H1 (cell line): ENCODE results near the gene NR3C2. TPM values are rescaled to one million over a fixed set of nuclear protein-coding genes. Genes with fewer than 3 reads are reported as not detected.

Experiments used
- CTCF ChIA-PET: fragments of 300-600 bp; sonication (Branson Sonifier 250); formaldehyde crosslinking; loops from one replicate; lab custom pipeline; 2021; ENCODE audit not compliant: partially characterized antibody; lab: Charles Lee
- POLR2A ChIA-PET: fragments of 300-600 bp; sonication (Branson Sonifier 250); formaldehyde crosslinking; loops from one replicate; lab custom pipeline; 2021; ENCODE audit warnings: inconsistent platforms; ENCODE audit not compliant: partially characterized antibody; lab: Charles Lee
- DNase-seq, 2 experiments: peaks; one replicate each; pipeline versions ENCODE4 v3.0.0 to v3.0.0-alpha.2; 2010 to 2022; ENCODE audit warnings: low spot score in 2 of 2, low read depth in 1 of 2, mixed read lengths in 1 of 2
- FAIRE-seq: peaks from 2 replicates; lab custom pipeline; 2011; peaks lifted over from hg19 to GRCh38; lab: Jason Lieb, UNC
- H2AFZ ChIP-seq: 2 replicates; pipeline ENCODE4 v1.8.1; 2012; ENCODE audit warnings: low read length, inconsistent platforms
- H2AK5ac ChIP-seq: 2 replicates; pipeline ENCODE4 v1.6.1; 2013; ENCODE audit warnings: low read depth, low read length
- H2BK120ac ChIP-seq: replicated peaks from 2 replicates; pipeline ENCODE3; 2013; ENCODE audit warnings: low read depth, low read length, inconsistent platforms
- H2BK12ac ChIP-seq: 2 replicates; pipeline ENCODE4 v1.6.1; 2013; ENCODE audit warnings: low read depth, low read length
- H2BK15ac ChIP-seq: 2 replicates; pipeline ENCODE4 v1.6.1; 2013; ENCODE audit warnings: low read length
- H2BK20ac ChIP-seq: 2 replicates; pipeline ENCODE4 v1.6.1; 2013; ENCODE audit warnings: low read length
- H2BK5ac ChIP-seq: 2 replicates; pipeline ENCODE4 v1.6.1; 2013; ENCODE audit warnings: low read depth, low read length
- H3K14ac ChIP-seq: 2 replicates; pipeline ENCODE4 v1.6.1; 2013; ENCODE audit warnings: inconsistent platforms; ENCODE audit not compliant: insufficient read length
- H3K18ac ChIP-seq: 2 replicates; pipeline ENCODE4 v1.6.1; 2013; ENCODE audit warnings: low read length; ENCODE audit errors: extremely low read depth
- H3K23ac ChIP-seq: 2 replicates; pipeline ENCODE4 v1.6.1; 2013; ENCODE audit warnings: inconsistent platforms; ENCODE audit not compliant: insufficient read length
- H3K23me2 ChIP-seq: 2 replicates; pipeline ENCODE4 v1.6.1; 2013; ENCODE audit warnings: low read depth, low read length
- H3K27ac ChIP-seq: 2 replicates; pipeline ENCODE4 v1.6.1; 2011; ENCODE audit warnings: low read depth, low read length, inconsistent platforms
- H3K27me3 ChIP-seq, 4 experiments: replicated peaks in 1 of 4; 1 replicate in 1 of 4; 2 replicates in 3 of 4; pipeline versions ENCODE4 v1.6.1 to v1.8.1; 2011 to 2013; ENCODE audit warnings: low read length in 3 of 4, mild to moderate bottlenecking in 3 of 4, inconsistent platforms in 2 of 4, mixed read lengths in 2 of 4, moderate library complexity in 1 of 4; ENCODE audit not compliant: control insufficient read depth in 3 of 4, insufficient read depth in 3 of 4; ENCODE audit errors: extremely low read depth in 1 of 4
- H3K36me3 ChIP-seq, 4 experiments: 2 replicates each; pipeline versions ENCODE4 v1.6.1 to v1.8.1; 2011 to 2013; ENCODE audit warnings: mild to moderate bottlenecking in 4 of 4, low read length in 3 of 4, moderate library complexity in 2 of 4, control low read depth in 1 of 4, inconsistent platforms in 1 of 4; ENCODE audit not compliant: insufficient read depth in 4 of 4, control insufficient read depth in 2 of 4
- H3K4ac ChIP-seq: replicated peaks from 2 replicates; pipeline ENCODE3; 2013; ENCODE audit warnings: low read length, low read depth, mixed read lengths, inconsistent platforms; ENCODE audit not compliant: insufficient read length
- H3K4me1 ChIP-seq, 4 experiments: replicated peaks in 1 of 4; 1 replicate in 1 of 4; 2 replicates in 3 of 4; pipeline versions ENCODE4 v1.6.1 to v1.8.1; 2011 to 2013; ENCODE audit warnings: low read length in 3 of 4, inconsistent platforms in 2 of 4, mixed read lengths in 1 of 4; ENCODE audit not compliant: insufficient read depth in 4 of 4, control insufficient read depth in 3 of 4
- H3K4me2 ChIP-seq, 2 experiments: 2 replicates each; pipeline versions ENCODE4 v1.6.1 to v1.8.1; 2011 to 2013; ENCODE audit warnings: low read depth in 2 of 2, low read length in 2 of 2, control low read depth in 1 of 2, inconsistent platforms in 1 of 2, mild to moderate bottlenecking in 1 of 2; ENCODE audit not compliant: insufficient read depth in 1 of 2
- H3K4me3 ChIP-seq, 4 experiments: fragments of 200-600, 300-600 bp in 1 of 4; sonication (generic), shearing (Covaris generic), sonication (Bioruptor Twin) in 1 of 4; 2 replicates each; pipeline versions ENCODE4 v1.5.1 to v1.8.1; 2011 to 2016; ENCODE audit warnings: low read length in 4 of 4, low read depth in 3 of 4, control low read depth in 2 of 4, inconsistent platforms in 2 of 4, mild to moderate bottlenecking in 2 of 4, mixed read lengths in 1 of 4, moderate library complexity in 1 of 4; ENCODE audit not compliant: insufficient read depth in 2 of 4; ENCODE audit errors: extremely low read depth in 1 of 4
- H3K56ac ChIP-seq: replicated peaks from 2 replicates; pipeline ENCODE3; 2013; ENCODE audit warnings: low read depth, mild to moderate bottlenecking, mixed read lengths, low read length, inconsistent platforms; ENCODE audit not compliant: insufficient read length
- H3K79me1 ChIP-seq: 2 replicates; pipeline ENCODE4 v1.6.1; 2013; ENCODE audit warnings: low read depth, low read length, control low read depth
- H3K79me2 ChIP-seq, 2 experiments: 2 replicates each; pipeline versions ENCODE4 v1.6.1 to v1.8.1; 2012 to 2013; ENCODE audit warnings: low read length in 2 of 2, mild to moderate bottlenecking in 2 of 2, inconsistent platforms in 1 of 2; ENCODE audit not compliant: insufficient read depth in 2 of 2, control insufficient read depth in 1 of 2
- H3K9ac ChIP-seq, 4 experiments: replicated peaks in 1 of 4; 1 replicate in 1 of 4; 2 replicates in 3 of 4; pipeline versions ENCODE4 v1.6.1 to v1.8.1; 2011 to 2013; ENCODE audit warnings: low read depth in 3 of 4, low read length in 3 of 4, control low read depth in 2 of 4, mild to moderate bottlenecking in 2 of 4, moderate library complexity in 2 of 4, inconsistent platforms in 1 of 4; ENCODE audit errors: extremely low read depth in 1 of 4
- H3K9me3 ChIP-seq, 2 experiments: 2 replicates each; pipeline versions ENCODE4 v1.6.1 to v1.8.1; 2012 to 2013; ENCODE audit warnings: mild to moderate bottlenecking in 2 of 2, moderate library complexity in 2 of 2, control low read depth in 1 of 2, inconsistent platforms in 1 of 2, low read depth in 1 of 2, low read length in 1 of 2, mixed read lengths in 1 of 2; ENCODE audit not compliant: insufficient read depth in 2 of 2
- H4K20me1 ChIP-seq, 2 experiments: replicated peaks in 1 of 2; 2 replicates each; pipeline versions ENCODE3 to v1.8.1; 2011 to 2013; ENCODE audit warnings: inconsistent platforms in 2 of 2, low read length in 2 of 2, mild to moderate bottlenecking in 1 of 2; ENCODE audit not compliant: insufficient read depth in 2 of 2, control insufficient read depth in 1 of 2
- H4K5ac ChIP-seq: 2 replicates; pipeline ENCODE4 v1.6.1; 2013; ENCODE audit warnings: low read length, low read depth, mixed read lengths, inconsistent platforms; ENCODE audit not compliant: insufficient read length
- H4K8ac ChIP-seq: 2 replicates; pipeline ENCODE4 v1.8.0; 2013; ENCODE audit warnings: mild to moderate bottlenecking, moderate library complexity, low read length, inconsistent platforms; ENCODE audit not compliant: insufficient read depth; ENCODE audit errors: extremely low read depth
- H4K91ac ChIP-seq: replicated peaks from 2 replicates; pipeline ENCODE3; 2013; ENCODE audit warnings: low read length, mixed read lengths, inconsistent platforms; ENCODE audit not compliant: insufficient read length
- BACH1 ChIP-seq: IDR thresholded peaks from 2 replicates; pipeline ENCODE4 v1.6.1; 2012; ENCODE audit warnings: low read length, improper control_type of control experiment
- CHD1 ChIP-seq: IDR thresholded peaks from 2 replicates; pipeline ENCODE4 v1.6.1; 2012; ENCODE audit warnings: low read depth, low read length, improper control_type of control experiment
- CREB1 ChIP-seq: IDR thresholded peaks from 2 replicates; pipeline ENCODE4 v1.6.1; 2012; ENCODE audit warnings: inconsistent platforms
- JUND ChIP-seq: IDR thresholded peaks from 2 replicates; pipeline ENCODE4 v1.6.1; 2011; ENCODE audit warnings: mild to moderate bottlenecking, improper control_type of control experiment, low read length
- KDM4A ChIP-seq: IDR thresholded peaks from one replicate; pipeline ENCODE4 v1.7.1; 2012; ENCODE audit warnings: low read depth, mild to moderate bottlenecking, moderate library complexity, low read length, inconsistent platforms; ENCODE audit not compliant: severe bottlenecking
- RNF2 ChIP-seq: fragments of 200-900, 300-1000 bp; sonication (generic); IDR thresholded peaks from 2 replicates; pipeline ENCODE4 v1.7.1; 2016; ENCODE audit warnings: borderline replicate concordance, low read depth, mild to moderate bottlenecking, antibody characterized with exemption, low read length; ENCODE audit not compliant: poor library complexity, severe bottlenecking; ENCODE audit errors: missing control alignments
- USF2 ChIP-seq: IDR thresholded peaks from 2 replicates; pipeline ENCODE4 v1.6.1; 2011; ENCODE audit warnings: low read length, improper control_type of control experiment
- WGBS, 2 experiments: shearing (Covaris generic) in 1 of 2; methylation state at CpG; one replicate each; pipeline versions ENCODE4 v1.1.6 to v1.1.7; 2013 to 2015; ENCODE audit warnings: low lambda C conversion rate in 2 of 2, mixed read lengths in 2 of 2, inconsistent platforms in 1 of 2, low coverage in 1 of 2, missing lambda C conversion rate in 1 of 2; ENCODE audit not compliant: insufficient replicate concordance in 2 of 2, insufficient coverage in 1 of 2, insufficient read length in 1 of 2; ENCODE audit errors: extremely low coverage in 1 of 2, missing lambda C conversion rate in 1 of 2; 5-methylcytosine and 5-hydroxymethylcytosine counted together
- polyA plus RNA-seq, 7 experiments: library from polyadenylated mRNA; depleted of rRNA in 3 of 7; stranded (reverse) in 5 of 7; unstranded in 2 of 7; fragments of >200 nt in 5 of 7; fragments of 200-250 nt in 2 of 7; gene quantifications; 1 replicate in 5 of 7; 2 replicates in 1 of 7; 4 replicates in 1 of 7; pipeline versions ENCODE4 v1.2.1 to v1.2.3, GENCODE V29; 2011 to 2013; ENCODE audit warnings: missing spikeins in 2 of 7, mixed read lengths in 2 of 7
- total RNA-seq: library from RNA; stranded (reverse); fragmentation: NEBNext Ultra II Directional; extraction: Animal tissue kit (Norgen Biotek cat#: 25700); gene quantifications from 2 replicates; pipeline ENCODE4 v1.2.1, GENCODE V29; 2021
- TF ChIP-seq, protein P1 (sequence below): IDR thresholded peaks from 2 replicates; pipeline ENCODE4 v1.6.1; 2011; ENCODE audit warnings: low read depth, mild to moderate bottlenecking, low read length; ENCODE audit not compliant: insufficient read depth

Gene NR3C2
- total and polyA plus RNA-seq, 2 of the 8 experiments (the other 6 are each of a cell fraction or from before 2014, with no cell fraction given) = 0.80 to 3.9 TPM

- FAIRE-seq = no peak
- 78% methylated on average over 4 of the region's 4 CpGs; no CpG with 5 or more reads in 1 of the 2 experiments for WGBS, 2 experiments
- H3K79me2 ChIP-seq = no peaks in the 10 kb centered on the region
- no peak for TF ChIP-seq CHD1
- TF ChIP-seq, protein P1, sequence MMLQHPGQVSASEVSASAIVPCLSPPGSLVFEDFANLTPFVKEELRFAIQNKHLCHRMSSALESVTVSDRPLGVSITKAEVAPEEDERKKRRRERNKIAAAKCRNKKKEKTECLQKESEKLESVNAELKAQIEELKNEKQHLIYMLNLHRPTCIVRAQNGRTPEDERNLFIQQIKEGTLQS = no peak
- TF ChIP-seq RNF2 = no peak
- no peak for TF ChIP-seq BACH1
- TF ChIP-seq CREB1 = no peak
- TF ChIP-seq KDM4A = no peak
- TF ChIP-seq JUND = no peak
- TF ChIP-seq USF2 = no peak
Measured at GRCh38 chr4:148367756-148368155, 74.5 kb downstream of the NR3C2 start.

More at GRCh38 chr4:148367756-148368155, 74.5 kb downstream of the NR3C2 start:
- POLR2A ChIA-PET = no interaction called here
- Histone ChIP-seq H3K23ac (no peak overlapping the region), H2BK20ac (no peak overlapping the region), H3K4me3 (no peak overlapping the region), H2BK12ac (no peak overlapping the region), H3K27ac (no peak overlapping the region), H2BK120ac (no peak overlapping the region), H3K4me1 (no peaks in the 10 kb centered on the region), H3K4me2 (no peak overlapping the region), H4K20me1 (no peaks in the 10 kb centered on the region), H4K8ac (no peak overlapping the region), H4K91ac (no peak overlapping the region), H3K23me2 (no peaks in the 10 kb centered on the region), H3K9me3 (no peaks in the 10 kb centered on the region), H3K36me3 (no peaks in the 10 kb centered on the region; a peak in 1 of 8 replicates), H2AK5ac (no peak overlapping the region), H3K4ac (no peak overlapping the region), H2BK5ac (no peak overlapping the region), H3K27me3 (no peaks in the 10 kb centered on the region), H3K79me1 (no peaks in the 10 kb centered on the region), H3K14ac (no peak overlapping the region), H3K56ac (no peak overlapping the region), H3K18ac (no peak overlapping the region), H2AFZ (no peak overlapping the region), H4K5ac (no peak overlapping the region), H2BK15ac (no peak overlapping the region), H3K9ac (no peak overlapping the region)
- no peak for DNase-seq
- CTCF ChIA-PET = no interaction called here
